Measurements from ENCODE around the gene MATK.

MATK gene

GRCh38 chr19:3737487-3738205 is 48.5 kb downstream of the MATK start:
- H3K4me1 ChIP-seq (ENCODE audit: control insufficient read depth, insufficient read depth, low read length), result no peaks in the 10 kb centered on the region
- no peak overlapping the region for H3K4me3 ChIP-seq (ENCODE audit: low read length)
- H3K36me3 ChIP-seq (ENCODE audit: control insufficient read depth, insufficient read depth, low read length, severe bottlenecking), result no peaks in the 10 kb centered on the region
- H3K27me3 ChIP-seq (replicated peaks; ENCODE audit: control insufficient read depth, insufficient read depth, low read length), result peaks cover 43% of the 10 kb centered on the region
- DNase-seq (ENCODE audit: low read depth), result no peak
- H3K9me3 ChIP-seq (ENCODE audit: control insufficient read depth, low read length), result no peaks in the 10 kb centered on the region
- no peak overlapping the region for H3K9ac ChIP-seq (ENCODE audit: low read length)

- Histone ChIP-seq H3K9ac (ENCODE audit: low read length) (no peak overlapping the region), H3K27me3 (replicated peaks; ENCODE audit: control insufficient read depth, insufficient read depth, low read length) (peaks cover 43% of the 10 kb centered on the region), H3K4me1 (ENCODE audit: control insufficient read depth, insufficient read depth, low read length) (no peaks in the 10 kb centered on the region), H3K9me3 (ENCODE audit: control insufficient read depth, low read length) (no peaks in the 10 kb centered on the region), H3K36me3 (ENCODE audit: control insufficient read depth, insufficient read depth, low read length, severe bottlenecking) (no peaks in the 10 kb centered on the region), H3K4me3 (ENCODE audit: low read length) (no peak overlapping the region)
- DNase-seq (ENCODE audit: low read depth), result no peak
Observed at GRCh38 chr19:3736106-3736724, 50.0 kb downstream of the MATK start.

- no peak for DNase-seq (ENCODE audit: low read depth)
- Histone ChIP-seq H3K9me3 (ENCODE audit: control insufficient read depth, low read length) (no peaks in the 10 kb centered on the region), H3K4me3 (ENCODE audit: low read length) (no peak overlapping the region), H3K9ac (ENCODE audit: low read length) (no peak overlapping the region), H3K4me1 (ENCODE audit: control insufficient read depth, insufficient read depth, low read length) (no peaks in the 10 kb centered on the region), H3K36me3 (ENCODE audit: control insufficient read depth, insufficient read depth, low read length, severe bottlenecking) (no peaks in the 10 kb centered on the region), H3K27me3 (replicated peaks; ENCODE audit: control insufficient read depth, insufficient read depth, low read length) (peaks cover 43% of the 10 kb centered on the region)
Observed at GRCh38 chr19:3734310-3734600, 51.9 kb downstream of the MATK start.

GRCh38 chr19:3733549-3734309 is 52.5 kb downstream of the MATK start:
- no peak for DNase-seq (ENCODE audit: low read depth)
- peaks cover 39% of the 10 kb centered on the region for H3K27me3 ChIP-seq (replicated peaks; ENCODE audit: control insufficient read depth, insufficient read depth, low read length)
- H3K4me1 ChIP-seq (ENCODE audit: control insufficient read depth, insufficient read depth, low read length), result no peaks in the 10 kb centered on the region
- no peak overlapping the region for H3K9ac ChIP-seq (ENCODE audit: low read length)
- no peaks in the 10 kb centered on the region for H3K36me3 ChIP-seq (ENCODE audit: control insufficient read depth, insufficient read depth, low read length, severe bottlenecking)
- no peak overlapping the region for H3K4me3 ChIP-seq (ENCODE audit: low read length)
- no peaks in the 10 kb centered on the region for H3K9me3 ChIP-seq (ENCODE audit: control insufficient read depth, low read length)

GRCh38 chr19:3732108-3732507 is 54.1 kb downstream of the MATK start:
- no peak for DNase-seq (ENCODE audit: low read depth)
- peaks cover 25% of the 10 kb centered on the region for H3K27me3 ChIP-seq (replicated peaks; ENCODE audit: control insufficient read depth, insufficient read depth, low read length)
- H3K4me3 ChIP-seq (ENCODE audit: low read length), result no peak overlapping the region

GRCh38 chr19:3730457-3730958 is 55.7 kb downstream of the MATK start:
- no peaks in the 10 kb centered on the region for H3K4me1 ChIP-seq (ENCODE audit: control insufficient read depth, insufficient read depth, low read length)
- H3K9ac ChIP-seq (ENCODE audit: low read length), result no peak overlapping the region
- H3K27me3 ChIP-seq (replicated peaks; ENCODE audit: control insufficient read depth, insufficient read depth, low read length), result peaks cover 20% of the 10 kb centered on the region
- H3K9me3 ChIP-seq (ENCODE audit: control insufficient read depth, low read length), result no peaks in the 10 kb centered on the region
- DNase-seq (ENCODE audit: low read depth), result no peak
- H3K36me3 ChIP-seq (ENCODE audit: control insufficient read depth, insufficient read depth, low read length, severe bottlenecking), result no peaks in the 10 kb centered on the region
- H3K4me3 ChIP-seq (ENCODE audit: low read length), result no peak overlapping the region

More at GRCh38 chr19:3732108-3732507, 54.1 kb downstream of the MATK start:
- H3K4me1 ChIP-seq (ENCODE audit: control insufficient read depth, insufficient read depth, low read length), result no peaks in the 10 kb centered on the region
- no peak overlapping the region for H3K9ac ChIP-seq (ENCODE audit: low read length)
- H3K36me3 ChIP-seq (ENCODE audit: control insufficient read depth, insufficient read depth, low read length, severe bottlenecking), result no peaks in the 10 kb centered on the region
- no peaks in the 10 kb centered on the region for H3K9me3 ChIP-seq (ENCODE audit: control insufficient read depth, low read length)
